GM12892 (cell line): Measurements from ENCODE around the gene RFT1.

Experiments used
- POLR2A ChIP-seq: IDR thresholded peaks from 2 replicates; pipeline ENCODE4 v1.6.1; 2011; ENCODE audit warnings: low read depth, low read length, control low read depth
- POLR2AphosphoS5 ChIP-seq: IDR thresholded peaks from 2 replicates; pipeline ENCODE4 v1.6.1; 2011; ENCODE audit warnings: low read depth, low read length, control low read depth
- TAF1 ChIP-seq: IDR thresholded peaks from 2 replicates; pipeline ENCODE4 v1.6.1; 2011; ENCODE audit warnings: low read depth, mild to moderate bottlenecking, control low read depth, low read length, borderline replicate concordance

DNA sequence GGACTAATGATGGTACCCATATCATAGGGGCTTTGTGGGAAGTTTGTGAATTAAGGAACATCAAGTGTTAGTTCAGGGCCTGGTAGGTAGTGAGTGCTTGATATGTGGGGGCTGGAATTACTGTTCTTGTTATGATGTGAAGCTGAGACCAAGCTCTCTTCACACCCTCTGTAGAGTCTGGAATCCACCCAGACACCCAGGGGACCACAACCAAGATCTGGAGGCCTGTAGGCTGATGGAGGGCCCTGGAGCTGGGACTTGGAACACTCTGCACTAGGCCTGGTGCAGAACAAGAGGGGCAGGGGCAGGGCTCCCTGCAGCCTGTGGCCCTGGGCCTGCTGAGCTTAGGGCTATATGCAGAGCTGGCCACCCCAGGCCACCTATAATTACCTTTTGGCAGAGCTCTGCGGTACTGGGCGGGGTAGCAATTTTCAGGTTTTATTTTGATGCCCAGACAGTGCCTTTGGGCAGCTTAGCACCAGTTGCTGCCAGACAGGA lies 17.7 kb upstream of the RFT1 start:
- no peak for TF ChIP-seq POLR2A
- no peak for TF ChIP-seq TAF1
- no peak for TF ChIP-seq POLR2AphosphoS5
